Progenitor cell of endocrine pancreas (in vitro differentiated cells): ENCODE measurements around the gene LPCAT1. TPM values are rescaled to one million over a fixed set of nuclear protein-coding genes. Genes with fewer than 3 reads are reported as not detected.

Experiments
- DNase-seq: peaks from one replicate; pipeline ENCODE4 v3.0.0; 2021; ENCODE audit warnings: low spot score; ENCODE audit not compliant: unreplicated experiment
- H3K27ac Mint-ChIP-seq: 2 replicates; pipeline ENCODE4 v1.8.0; 2021; ENCODE audit warnings: mild to moderate bottlenecking, moderate library complexity, mixed read lengths
- H3K27me3 Mint-ChIP-seq: 2 replicates; pipeline ENCODE4 v1.8.0; 2021; ENCODE audit warnings: mixed read lengths
- H3K36me3 Mint-ChIP-seq: 2 replicates; pipeline ENCODE4 v1.8.0; 2022; ENCODE audit warnings: mixed read lengths; ENCODE audit not compliant: insufficient read depth
- H3K4me1 Mint-ChIP-seq: 2 replicates; pipeline ENCODE4 v1.8.0; 2021; ENCODE audit warnings: low read depth, mixed read lengths
- H3K4me3 Mint-ChIP-seq: 2 replicates; pipeline ENCODE4 v1.8.0; 2021; ENCODE audit warnings: low read depth, mild to moderate bottlenecking, moderate library complexity, mixed read lengths
- H3K9me3 Mint-ChIP-seq: 2 replicates; pipeline ENCODE4 v1.8.0; 2021; ENCODE audit warnings: low read depth, mixed read lengths
- total RNA-seq: library from RNA; stranded (reverse); gene quantifications from 2 replicates; pipeline ENCODE4 v1.2.1, GENCODE V29; 2021
- TF ChIP-seq, protein P1 (sequence below): fragments of 200-600 bp; sonication (generic); IDR thresholded peaks from one replicate; pipeline ENCODE4 v1.5.0; 2021; ENCODE audit warnings: antibody characterized with exemption, mild to moderate bottlenecking; ENCODE audit not compliant: unreplicated experiment

The LPCAT1 gene
- total RNA-seq, 1 donor from 2014 or later: 73.3 TPM

DNA sequence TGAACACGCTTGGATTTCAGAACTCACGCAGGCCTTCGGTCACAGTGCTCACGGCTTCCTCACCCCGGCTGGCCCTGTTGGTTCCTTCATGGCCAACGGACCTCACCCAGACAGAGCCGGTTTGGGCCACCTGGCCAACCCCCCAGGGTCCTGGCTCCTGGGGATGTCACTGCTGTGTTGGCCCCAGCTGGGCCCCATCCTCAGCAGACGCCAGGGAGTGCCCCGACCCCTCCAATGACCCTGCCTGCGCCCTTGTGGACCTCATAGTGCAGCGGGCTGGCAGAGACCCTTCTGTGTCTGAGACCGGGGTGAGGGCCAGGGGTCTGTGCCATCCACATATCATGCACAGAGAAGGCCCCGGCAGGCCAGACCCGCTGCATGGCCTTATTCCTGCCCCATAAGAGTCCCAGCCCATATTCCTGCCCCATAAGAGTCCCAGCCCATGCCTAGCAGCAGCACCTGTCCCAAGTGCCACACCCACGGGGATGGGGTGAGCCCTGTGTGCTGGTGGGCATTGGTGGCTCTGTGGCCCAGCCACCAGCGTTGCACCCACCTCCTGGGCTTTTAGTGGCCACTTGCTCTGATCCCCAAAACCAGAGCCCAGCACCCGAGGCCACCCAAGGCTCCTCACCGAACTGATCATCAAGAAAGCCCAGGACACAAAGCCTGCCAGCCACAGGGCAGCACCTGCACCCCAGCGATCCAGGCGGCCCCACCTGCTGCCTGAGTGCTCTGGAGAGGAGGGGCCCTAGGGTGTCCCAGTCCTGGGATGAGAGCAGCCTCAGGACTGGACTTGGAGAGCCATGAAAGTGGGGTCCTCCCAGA lies 1.3 kb upstream of the LPCAT1 start:
- H3K27ac Mint-ChIP-seq: no peak overlapping the region
- peaks cover 9% of the 10 kb centered on the region for H3K4me1 Mint-ChIP-seq
- peak overlapping the region; percentile 65 for H3K4me3 Mint-ChIP-seq
- no peaks in the 10 kb centered on the region for H3K9me3 Mint-ChIP-seq
- no peaks in the 10 kb centered on the region for H3K36me3 Mint-ChIP-seq
- TF ChIP-seq, protein P1, sequence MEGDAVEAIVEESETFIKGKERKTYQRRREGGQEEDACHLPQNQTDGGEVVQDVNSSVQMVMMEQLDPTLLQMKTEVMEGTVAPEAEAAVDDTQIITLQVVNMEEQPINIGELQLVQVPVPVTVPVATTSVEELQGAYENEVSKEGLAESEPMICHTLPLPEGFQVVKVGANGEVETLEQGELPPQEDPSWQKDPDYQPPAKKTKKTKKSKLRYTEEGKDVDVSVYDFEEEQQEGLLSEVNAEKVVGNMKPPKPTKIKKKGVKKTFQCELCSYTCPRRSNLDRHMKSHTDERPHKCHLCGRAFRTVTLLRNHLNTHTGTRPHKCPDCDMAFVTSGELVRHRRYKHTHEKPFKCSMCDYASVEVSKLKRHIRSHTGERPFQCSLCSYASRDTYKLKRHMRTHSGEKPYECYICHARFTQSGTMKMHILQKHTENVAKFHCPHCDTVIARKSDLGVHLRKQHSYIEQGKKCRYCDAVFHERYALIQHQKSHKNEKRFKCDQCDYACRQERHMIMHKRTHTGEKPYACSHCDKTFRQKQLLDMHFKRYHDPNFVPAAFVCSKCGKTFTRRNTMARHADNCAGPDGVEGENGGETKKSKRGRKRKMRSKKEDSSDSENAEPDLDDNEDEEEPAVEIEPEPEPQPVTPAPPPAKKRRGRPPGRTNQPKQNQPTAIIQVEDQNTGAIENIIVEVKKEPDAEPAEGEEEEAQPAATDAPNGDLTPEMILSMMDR: no peak
- H3K27me3 Mint-ChIP-seq: peaks cover 10% of the 10 kb centered on the region
- DNase-seq: no peak

DNA sequence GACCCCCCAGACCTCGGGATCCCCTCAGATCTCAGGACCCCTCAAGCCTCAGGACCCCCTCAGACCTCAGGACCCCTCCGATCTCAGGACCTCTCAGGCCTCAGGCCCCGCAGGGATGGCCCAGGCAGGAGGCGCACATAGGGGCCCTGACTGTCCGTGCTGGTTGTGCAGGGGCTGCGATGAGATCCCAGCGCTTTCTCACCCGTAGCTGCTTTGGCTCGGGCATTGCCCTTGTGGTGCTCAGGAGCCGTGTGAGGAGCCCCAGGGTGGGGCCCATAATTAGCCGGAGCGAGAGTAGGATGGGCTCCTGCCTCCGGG lies 680 bp upstream of the LPCAT1 start:
- H3K36me3 Mint-ChIP-seq: no peaks in the 10 kb centered on the region
- H3K4me1 Mint-ChIP-seq: peaks cover 9% of the 10 kb centered on the region
- TF ChIP-seq, protein P1: no peak
- no peak overlapping the region for H3K27ac Mint-ChIP-seq
- H3K4me3 Mint-ChIP-seq: peak overlapping the region; percentile 65
- H3K27me3 Mint-ChIP-seq: peaks cover 10% of the 10 kb centered on the region
- H3K9me3 Mint-ChIP-seq: no peaks in the 10 kb centered on the region
- no peak for DNase-seq

DNA sequence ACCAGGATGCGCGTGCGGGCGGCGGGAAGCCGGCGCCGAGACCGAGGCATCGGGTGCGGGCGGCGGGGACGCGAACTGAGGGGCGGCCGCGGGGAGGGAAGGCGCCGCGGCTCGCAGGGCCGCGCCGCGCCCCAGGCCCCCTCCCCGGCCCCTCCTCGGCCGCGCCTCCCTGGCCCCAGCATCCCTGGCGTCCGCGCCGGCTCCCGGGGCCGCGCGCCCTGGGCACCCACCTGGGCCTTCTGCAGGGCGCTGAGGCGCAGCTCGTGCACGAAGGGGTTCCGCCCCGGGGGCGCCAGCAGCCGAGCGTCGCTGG lies 324 bp downstream of the LPCAT1 start:
- TF ChIP-seq, protein P1: no peak
- H3K27me3 Mint-ChIP-seq: peaks cover 10% of the 10 kb centered on the region
- H3K27ac Mint-ChIP-seq: no peak overlapping the region
- DNase-seq: no peak
- peak overlapping the region; percentile 55 for H3K4me3 Mint-ChIP-seq
- H3K9me3 Mint-ChIP-seq: no peaks in the 10 kb centered on the region
- H3K4me1 Mint-ChIP-seq: peaks cover 9% of the 10 kb centered on the region
- H3K36me3 Mint-ChIP-seq: no peaks in the 10 kb centered on the region

DNA sequence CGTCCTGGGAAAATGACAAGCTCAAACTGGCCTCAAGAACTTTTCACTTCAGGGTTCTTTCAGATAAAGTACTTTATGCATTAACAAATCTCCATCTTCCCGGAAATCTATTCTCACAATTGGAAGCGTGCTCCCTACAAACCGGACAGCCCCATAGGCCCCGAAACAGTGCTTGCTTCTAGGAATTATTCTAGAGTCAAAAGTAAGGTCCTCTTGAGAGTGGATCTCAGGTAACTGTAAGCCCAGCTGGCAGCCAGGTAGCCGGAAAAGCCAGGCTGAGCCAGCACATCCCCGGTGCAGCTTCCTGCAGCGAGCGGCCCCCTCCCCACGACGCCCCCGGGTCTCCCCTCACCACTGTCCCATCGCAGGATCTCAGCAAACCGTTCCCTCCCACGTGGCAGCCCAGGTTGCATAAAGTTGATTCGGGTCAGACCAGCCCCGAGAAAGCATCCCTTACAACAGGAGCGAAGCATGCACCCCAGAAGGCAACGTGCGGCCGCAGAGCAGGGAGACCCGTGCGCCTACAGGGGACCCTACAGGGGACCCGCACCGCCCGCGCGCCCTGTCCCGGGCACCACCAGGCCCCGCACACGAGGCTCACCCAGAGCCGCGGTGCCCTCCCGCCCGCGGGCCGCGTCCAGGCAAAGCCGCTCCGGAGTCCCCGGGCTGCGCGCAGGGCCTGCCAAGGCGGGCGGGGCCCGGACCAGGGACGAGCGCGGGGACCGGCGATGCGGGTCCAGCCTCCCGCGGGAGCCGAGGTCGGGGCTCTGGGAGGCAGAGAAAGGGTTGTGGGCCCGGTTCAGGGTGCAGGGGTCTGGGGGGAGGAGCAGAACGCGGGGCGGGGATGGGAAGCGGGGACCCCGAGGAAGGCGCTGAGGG lies 920 bp downstream of the LPCAT1 start:
- Mint-ChIP-seq H3K27ac (no peak overlapping the region), H3K9me3 (no peaks in the 10 kb centered on the region), H3K4me1 (peaks cover 9% of the 10 kb centered on the region), H3K27me3 (peaks cover 10% of the 10 kb centered on the region), H3K36me3 (no peaks in the 10 kb centered on the region), H3K4me3 (peak overlapping the region; percentile 77)
- no peak for DNase-seq
- TF ChIP-seq, protein P1: no peak

DNA sequence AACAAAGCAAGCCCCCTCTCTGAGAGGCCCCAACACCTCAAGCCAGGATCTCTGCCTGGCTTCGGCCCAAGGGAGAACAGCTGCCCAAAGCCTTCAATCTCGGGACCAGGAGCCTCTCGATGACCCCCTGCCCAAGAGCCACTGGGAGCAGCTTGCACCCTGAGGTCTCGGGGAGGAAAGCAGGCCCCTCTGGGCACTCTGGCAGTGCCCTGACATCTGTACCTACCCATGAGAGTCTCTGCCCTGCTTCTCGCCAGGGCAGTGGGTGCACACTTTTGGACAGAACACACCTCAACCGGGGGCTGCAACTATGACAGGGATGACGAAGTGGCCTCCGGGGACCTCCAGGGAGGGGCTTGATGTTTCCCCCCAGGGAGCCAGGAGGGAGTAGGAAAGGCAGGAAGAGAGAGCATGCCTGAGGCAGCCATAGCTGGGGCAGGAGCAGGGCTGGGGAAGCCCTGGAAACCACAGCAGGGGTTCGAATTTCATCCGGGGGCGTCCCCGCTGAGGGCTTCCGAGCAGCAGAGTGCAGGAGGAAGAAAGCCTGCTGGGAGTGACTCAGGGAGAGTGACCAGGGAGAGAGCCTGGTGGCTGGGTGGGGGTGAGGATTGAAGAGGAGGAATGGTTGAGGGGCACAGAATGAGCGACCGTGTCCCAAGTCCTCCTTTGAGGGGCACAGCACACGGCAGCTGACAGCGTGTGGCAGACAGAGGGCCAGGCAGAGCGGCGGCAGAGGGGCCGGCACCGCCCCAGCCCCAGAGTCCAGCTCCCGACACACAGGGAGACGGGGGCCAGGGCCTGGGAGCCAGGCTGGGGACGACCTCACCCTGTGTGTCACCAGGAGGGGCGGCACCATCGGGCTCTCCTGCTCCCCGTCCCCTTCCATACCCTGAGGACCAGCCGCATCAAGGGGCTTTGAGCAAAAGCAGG lies 1.8 kb downstream of the LPCAT1 start:
- no peak overlapping the region for H3K27ac Mint-ChIP-seq
- peaks cover 9% of the 10 kb centered on the region for H3K4me1 Mint-ChIP-seq

More for the DNA sequence above, 1.8 kb downstream of the LPCAT1 start:
- no peak for DNase-seq
- Mint-ChIP-seq H3K36me3 (no peaks in the 10 kb centered on the region), H3K4me3 (peak overlapping the region; percentile 77), H3K27me3 (peaks cover 10% of the 10 kb centered on the region), H3K9me3 (no peaks in the 10 kb centered on the region)
- TF ChIP-seq, protein P1: no peak
